A673 (cell line): ENCODE results near the gene AMBRA1. TPM values are rescaled to one million over a fixed set of nuclear protein-coding genes. Genes with fewer than 3 reads are reported as not detected.

Experiments used
- BruUV-seq: library from RNA; stranded (reverse); fragments of 400-500 nt; replicated peaks from 2 replicates; lab custom pipeline; 2021; lab: Mats Ljungman, UMichigan
- CTCF ChIA-PET: fragments of 300-600 bp; sonication (Branson Sonifier 250); formaldehyde crosslinking; loops from one replicate; lab custom pipeline; 2022; ENCODE audit warnings: antibody characterized with exemption; lab: Charles Lee
- POLR2A ChIA-PET: fragments of 300-600 bp; sonication (Branson Sonifier 250); formaldehyde crosslinking; loops from one replicate; lab custom pipeline; 2022; ENCODE audit warnings: antibody characterized with exemption; ENCODE audit not compliant: low non-redundant PET; lab: Charles Lee
- DNase-seq: peaks from one replicate; pipeline ENCODE4 v3.0.0-alpha.2; 2015; ENCODE audit warnings: low spot score
- H3K27ac ChIP-seq: fragments of 200-600 bp; sonication (generic); 2 replicates; pipeline ENCODE4 v1.5.1; 2016; ENCODE audit warnings: mixed run types, low read depth, mild to moderate bottlenecking, mixed read lengths, antibody characterized with exemption, low read length; ENCODE audit not compliant: poor library complexity, severe bottlenecking
- H3K27me3 ChIP-seq: fragments of 200-600 bp; sonication (generic); replicated peaks from 2 replicates; pipeline ENCODE4 v1.6.1; 2017; ENCODE audit warnings: mixed run types, low read depth, mild to moderate bottlenecking, mixed read lengths, antibody characterized with exemption, low read length; ENCODE audit not compliant: insufficient read depth, poor library complexity
- H3K36me3 ChIP-seq: fragments of 200-600 bp; sonication (generic); 2 replicates; pipeline ENCODE4 v1.6.1; 2016; ENCODE audit warnings: mixed run types, mild to moderate bottlenecking, mixed read lengths, antibody characterized with exemption, low read length; ENCODE audit not compliant: insufficient read depth, poor library complexity, severe bottlenecking
- H3K4me1 ChIP-seq: fragments of 200-600 bp; sonication (generic); 2 replicates; pipeline ENCODE4 v1.6.1; 2017; ENCODE audit warnings: mixed run types, mild to moderate bottlenecking, mixed read lengths, antibody characterized with exemption, low read length; ENCODE audit not compliant: insufficient read depth, poor library complexity, severe bottlenecking
- H3K4me3 ChIP-seq: fragments of 200-600 bp; sonication (generic); 2 replicates; pipeline ENCODE4 v1.5.1; 2016; ENCODE audit warnings: low read depth, mixed run types, mild to moderate bottlenecking, mixed read lengths, low read length; ENCODE audit not compliant: poor library complexity, severe bottlenecking
- H3K9me3 ChIP-seq: fragments of 200-600 bp; sonication (generic); 2 replicates; pipeline ENCODE4 v1.6.1; 2016; ENCODE audit warnings: mixed run types, low read depth, mild to moderate bottlenecking, mixed read lengths, antibody characterized with exemption, low read length; ENCODE audit not compliant: poor library complexity, severe bottlenecking
- CTCF ChIP-seq: fragments of 300-800, 200-600 bp; sonication (generic); conservative IDR thresholded peaks from 2 replicates; pipeline ENCODE4 v1.5.1; 2017; ENCODE audit warnings: low read depth, mild to moderate bottlenecking, antibody characterized with exemption, low read length, moderate library complexity, mixed read lengths
- EZH2 ChIP-seq: fragments of 200-600 bp; sonication (generic); IDR thresholded peaks from 2 replicates; pipeline ENCODE4 v1.6.1; 2017; ENCODE audit warnings: borderline replicate concordance, low read depth, mild to moderate bottlenecking, mixed read lengths, antibody characterized with exemption, low read length; ENCODE audit not compliant: poor library complexity, severe bottlenecking
- intact Hi-C: fragments of 100-400 bp; cut with micrococcal nuclease; formaldehyde crosslinking; loops from one replicate; pipeline ENCODE4 v1.10.0; 2022; ENCODE audit not compliant: unreplicated experiment
- total RNA-seq: library from RNA; stranded (reverse); gene quantifications from 2 replicates; pipeline ENCODE4 v1.2.3, GENCODE V29; 2021

Gene AMBRA1
- total RNA-seq, 1 experiment from 2014 or later, result 78.1 TPM

GRCh38 chr11:46491661-46492330 is 102.0 kb downstream of the AMBRA1 start:
- H3K9me3 ChIP-seq, result no peaks in the 10 kb centered on the region
- CTCF ChIA-PET, result interaction anchor here (0.5 to 1.8 kb wide), 3 partner anchors 8 to 178 kb away, joined by 3 to 5 read pairs (median 4); no protein-coding TSS in a partner anchor
- no peak for DNase-seq
- H3K27me3 ChIP-seq, result no peaks in the 10 kb centered on the region
- peaks cover 9% of the 10 kb centered on the region for H3K36me3 ChIP-seq
- peaks cover 62% of the 10 kb centered on the region for H3K4me1 ChIP-seq
- intact Hi-C loops, result loop anchor here (2.0 kb wide), 1 partner anchor 45 kb away; no protein-coding TSS in a partner anchor
- POLR2A ChIA-PET, result no interaction called here
- peak overlapping the region; percentile 0 for H3K27ac ChIP-seq
- H3K4me3 ChIP-seq, result no peak overlapping the region
- no peak for TF ChIP-seq CTCF
- no peak for TF ChIP-seq EZH2
- no TSS peak for BruUV-seq

- BruUV-seq, result no TSS peak
- ChIA-PET CTCF (interaction anchor here (0.5 to 2.1 kb wide), 21 partner anchors 8 to 138 kb away, joined by 3 to 23 read pairs (median 5); no protein-coding TSS in a partner anchor), POLR2A (interaction anchor here (0.6 kb wide), 1 partner anchor 1218 kb away, joined by 8 read pairs; no protein-coding TSS in a partner anchor)
- no peak for DNase-seq
- intact Hi-C loops, result loop anchor here (1.0 to 2.0 kb wide), 2 partner anchors 39 to 46 kb away; no protein-coding TSS in a partner anchor
- peaks cover 62% of the 10 kb centered on the region for H3K4me1 ChIP-seq
- H3K4me3 ChIP-seq, result no peak overlapping the region
- H3K27me3 ChIP-seq, result no peaks in the 10 kb centered on the region
- H3K27ac ChIP-seq, result peak overlapping the region; percentile 2
- H3K36me3 ChIP-seq, result peaks cover 9% of the 10 kb centered on the region
- TF ChIP-seq EZH2, result no peak
- TF ChIP-seq CTCF, result no peak
- no peaks in the 10 kb centered on the region for H3K9me3 ChIP-seq
These were observed 103.2 kb downstream of the AMBRA1 start for GRCh38 chr11:46490666-46491065.

- intact Hi-C loops, result loop anchor here (1.0 to 2.0 kb wide), 2 partner anchors 39 to 47 kb away; no protein-coding TSS in a partner anchor
- no TSS peak for BruUV-seq
- H3K27me3 ChIP-seq, result no peaks in the 10 kb centered on the region
- H3K4me3 ChIP-seq, result no peak overlapping the region
- TF ChIP-seq EZH2 (no peak), CTCF (peak; percentile 99)
- H3K9me3 ChIP-seq, result no peaks in the 10 kb centered on the region
- CTCF ChIA-PET, result interaction anchor here (0.5 to 2.1 kb wide), 29 partner anchors 9 to 138 kb away, joined by 3 to 23 read pairs (median 4); partner anchors contain the start of gene ATG13
- H3K36me3 ChIP-seq, result peaks cover 9% of the 10 kb centered on the region
- peak; percentile 90 for DNase-seq
- peaks cover 59% of the 10 kb centered on the region for H3K4me1 ChIP-seq
- POLR2A ChIA-PET, result interaction anchor here (0.6 kb wide), 1 partner anchor 1219 kb away, joined by 8 read pairs; no protein-coding TSS in a partner anchor
- no peak overlapping the region for H3K27ac ChIP-seq
These were observed 103.9 kb downstream of the AMBRA1 start for GRCh38 chr11:46489656-46490560.
